HTR-8/SVneo (cell line): ENCODE measurements around the gene GSTO1.
"Not testable (repeated sequence)": the region's sequence is repeated elsewhere in the genome, so short reads cannot be mapped to it uniquely, and the experiment has no call there.

Source experiments
- DNase-seq: peaks from one replicate; pipeline ENCODE4 v3.0.0; 2011; ENCODE audit warnings: low spot score, mixed read lengths; ENCODE audit not compliant: insufficient read length
- FAIRE-seq: peaks from 2 replicates; lab custom pipeline; 2011; peaks lifted over from hg19 to GRCh38; lab: Jason Lieb, UNC

GSTO1 gene

DNA sequence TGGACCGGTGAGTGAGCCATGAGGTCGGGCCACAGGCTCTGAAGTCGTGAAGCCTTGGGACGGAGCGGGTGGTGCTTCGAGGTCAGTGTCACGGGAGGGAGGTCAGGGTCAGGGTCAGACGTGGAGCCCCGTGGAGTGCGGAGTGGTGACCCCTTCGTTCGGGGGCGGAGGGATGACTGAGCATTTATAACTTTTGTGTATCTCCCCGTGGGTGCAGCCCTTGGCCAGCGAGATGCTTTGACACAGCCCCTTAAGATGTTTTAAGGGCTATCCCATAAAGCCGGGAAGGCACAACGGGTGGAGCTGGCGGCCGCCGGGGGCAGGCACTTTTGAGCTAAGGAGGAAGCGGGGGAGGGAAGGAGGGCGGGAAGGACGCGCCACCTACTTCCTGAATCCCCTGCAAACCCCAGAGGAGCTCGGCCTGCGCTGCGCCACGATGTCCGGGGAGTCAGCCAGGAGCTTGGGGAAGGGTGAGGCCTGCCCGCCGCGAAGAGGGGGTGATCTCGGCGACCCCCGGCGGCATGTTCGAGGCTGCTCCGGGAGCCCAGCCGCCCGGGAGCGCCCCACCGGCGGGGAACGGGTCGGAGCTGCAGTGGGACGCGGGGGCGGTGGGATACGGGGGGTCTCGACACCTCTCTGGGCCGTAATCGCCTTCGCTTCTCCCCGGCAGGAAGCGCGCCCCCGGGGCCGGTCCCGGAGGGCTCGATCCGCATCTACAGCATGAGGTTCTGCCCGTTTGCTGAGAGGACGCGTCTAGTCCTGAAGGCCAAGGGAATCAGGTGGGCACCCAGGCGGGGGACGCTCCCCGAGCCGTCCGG, at the start of gene GSTO1:
TSS of gene GSTO1 (plus strand) at position 400 of the 818 bp plus-strand sequence. CDS start at position 437, 37 bp downstream.
- DNase-seq (peak; percentile 67), FAIRE-seq (no peak)

DNA sequence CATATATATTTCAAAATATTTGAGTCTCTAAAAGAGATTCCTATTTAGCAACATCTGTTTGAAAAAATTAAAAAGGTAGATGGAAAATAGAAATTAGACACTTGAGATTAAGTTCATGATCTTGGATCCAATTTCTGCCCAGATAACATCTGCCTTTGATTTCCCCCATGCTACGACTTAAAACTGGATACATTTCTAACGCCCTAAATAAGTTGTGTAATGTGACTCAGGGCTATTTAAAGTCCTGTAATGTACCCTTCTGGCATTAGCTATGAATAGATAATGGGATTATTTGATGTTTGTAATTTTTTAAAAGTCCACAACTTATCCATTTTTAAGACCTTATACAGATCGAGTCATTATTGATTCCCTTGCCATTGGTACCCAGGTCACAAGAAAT, 46.0 kb upstream of the GSTO1 start:
- no peak for DNase-seq
- FAIRE-seq, result no peak

DNA sequence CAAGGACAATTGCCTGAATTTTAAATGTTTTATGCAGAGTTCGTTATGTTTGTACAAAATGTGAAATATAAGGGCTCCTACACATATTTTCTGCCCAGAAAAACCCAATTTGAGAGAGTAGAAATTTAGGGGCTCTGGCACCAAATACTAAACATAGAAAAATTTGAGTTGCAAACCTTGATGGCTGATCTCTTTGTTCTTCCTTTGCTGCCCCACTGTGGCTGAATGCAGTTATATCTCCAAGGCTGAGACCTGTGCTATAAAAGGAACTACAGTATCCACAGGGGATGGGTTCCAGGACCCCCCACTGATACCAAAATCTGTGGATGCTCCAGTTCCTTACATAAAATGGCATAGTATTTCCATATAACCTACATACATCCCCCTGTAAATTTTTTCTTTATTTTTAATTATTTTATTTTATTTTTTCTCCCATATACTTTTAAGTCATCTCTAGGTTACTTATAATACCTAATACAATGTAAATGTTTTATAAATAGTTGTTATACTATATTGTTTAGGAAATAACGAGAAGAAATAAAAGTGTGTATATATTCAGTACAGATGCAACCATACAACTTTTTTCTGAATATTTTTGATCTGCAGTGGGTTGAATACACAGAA, 45.0 kb upstream of the GSTO1 start:
- DNase-seq (peak; percentile 47), FAIRE-seq (no peak)

DNA sequence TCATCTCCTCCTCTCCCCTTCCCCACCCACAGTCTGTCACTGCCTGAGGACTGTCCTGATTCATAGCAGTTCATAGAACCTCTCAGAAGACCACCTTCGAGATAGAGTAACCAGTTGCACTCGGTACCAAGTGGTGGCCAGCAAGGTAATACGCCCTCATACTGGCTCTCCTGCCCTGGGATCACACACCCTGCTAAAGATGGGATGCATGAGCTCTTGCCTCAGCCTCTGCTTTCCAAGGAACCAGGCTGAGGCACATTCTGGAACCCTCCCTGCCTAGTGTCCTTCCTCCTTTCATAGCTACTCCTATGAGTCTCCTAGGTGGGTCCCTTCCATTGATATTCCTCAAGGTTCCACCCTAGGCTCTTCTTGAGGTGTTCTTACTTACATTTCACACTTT, 38.1 kb upstream of the GSTO1 start:
- FAIRE-seq (no peak), DNase-seq (no peak)

DNA sequence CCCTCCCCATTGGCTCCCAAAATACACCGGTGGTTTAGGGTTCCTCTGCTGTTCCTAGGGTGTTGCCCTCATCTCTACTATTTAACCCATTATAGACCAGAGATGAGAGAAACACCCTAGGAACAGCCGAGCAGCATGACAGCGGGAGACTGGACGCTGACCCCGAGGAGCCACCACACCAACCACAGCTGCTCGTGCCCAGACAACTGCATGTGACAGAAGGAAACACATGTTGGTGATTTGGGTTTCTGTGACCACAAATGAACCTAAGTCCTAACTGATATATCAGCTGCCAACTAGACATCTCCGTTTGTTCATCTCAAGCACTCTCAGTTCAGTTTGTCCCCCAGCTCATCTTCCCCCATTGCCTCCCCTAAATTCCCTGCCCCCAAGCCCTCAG, 35.9 kb upstream of the GSTO1 start:
- DNase-seq (no peak), FAIRE-seq (no peak)

DNA sequence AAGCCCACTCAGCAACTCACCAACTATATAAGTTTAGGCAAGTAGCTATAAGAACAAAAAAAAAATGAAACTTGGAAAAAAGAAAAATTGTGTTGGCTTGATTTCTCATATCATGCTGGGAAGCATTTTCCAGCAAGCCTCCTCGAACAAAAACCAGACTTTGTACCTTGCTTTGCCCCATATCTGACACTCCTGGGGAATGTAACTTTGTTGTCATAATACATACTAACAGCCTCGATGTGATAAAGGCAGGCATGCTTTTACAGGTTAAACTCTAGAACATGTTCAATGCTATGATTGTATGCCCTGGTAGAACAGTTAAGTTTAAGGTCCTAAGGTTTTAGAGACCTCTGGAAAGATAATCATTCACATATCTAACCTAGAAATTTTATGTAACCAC, 34.2 kb upstream of the GSTO1 start:
- DNase-seq (no peak), FAIRE-seq (no peak)

DNA sequence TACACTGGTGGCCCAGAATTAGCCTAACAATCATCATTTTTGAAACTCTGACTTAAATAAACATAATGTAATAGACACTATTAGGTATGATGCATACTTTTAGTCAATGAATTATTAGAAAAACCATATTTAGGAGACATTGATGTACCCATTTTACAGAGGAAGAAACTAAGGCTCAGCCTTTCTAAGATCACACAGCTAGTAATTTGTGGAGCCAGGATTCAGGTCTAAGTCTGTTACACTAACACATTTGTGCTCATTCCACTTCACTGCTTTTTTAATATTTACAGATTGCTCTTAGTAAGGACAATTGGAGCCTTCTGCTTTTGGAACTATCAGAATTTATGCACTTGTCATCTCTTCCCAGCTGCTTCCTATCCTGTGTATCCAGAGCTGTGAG, 31.4 kb upstream of the GSTO1 start:
- no peak for FAIRE-seq
- DNase-seq, result no peak

DNA sequence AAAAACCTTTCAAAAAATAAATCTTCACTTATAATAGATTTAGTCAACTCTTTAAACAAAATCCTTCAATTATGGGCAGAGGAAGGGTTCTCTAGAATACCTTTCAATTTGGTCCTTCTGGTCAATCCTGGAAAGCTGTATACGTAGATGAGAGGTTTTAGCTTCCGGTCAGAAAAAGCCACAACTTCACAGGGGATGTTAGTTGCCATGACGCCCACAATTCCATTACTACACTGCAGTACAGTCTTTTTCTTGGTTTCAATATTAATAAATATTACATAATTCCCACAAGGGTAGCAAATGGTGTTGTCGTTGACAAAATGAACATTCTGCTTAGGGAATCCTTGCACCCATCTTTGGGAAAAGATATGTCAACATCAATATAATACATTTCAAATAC, 24.2 kb upstream of the GSTO1 start:
- FAIRE-seq, result no peak
- DNase-seq, result no peak

DNA sequence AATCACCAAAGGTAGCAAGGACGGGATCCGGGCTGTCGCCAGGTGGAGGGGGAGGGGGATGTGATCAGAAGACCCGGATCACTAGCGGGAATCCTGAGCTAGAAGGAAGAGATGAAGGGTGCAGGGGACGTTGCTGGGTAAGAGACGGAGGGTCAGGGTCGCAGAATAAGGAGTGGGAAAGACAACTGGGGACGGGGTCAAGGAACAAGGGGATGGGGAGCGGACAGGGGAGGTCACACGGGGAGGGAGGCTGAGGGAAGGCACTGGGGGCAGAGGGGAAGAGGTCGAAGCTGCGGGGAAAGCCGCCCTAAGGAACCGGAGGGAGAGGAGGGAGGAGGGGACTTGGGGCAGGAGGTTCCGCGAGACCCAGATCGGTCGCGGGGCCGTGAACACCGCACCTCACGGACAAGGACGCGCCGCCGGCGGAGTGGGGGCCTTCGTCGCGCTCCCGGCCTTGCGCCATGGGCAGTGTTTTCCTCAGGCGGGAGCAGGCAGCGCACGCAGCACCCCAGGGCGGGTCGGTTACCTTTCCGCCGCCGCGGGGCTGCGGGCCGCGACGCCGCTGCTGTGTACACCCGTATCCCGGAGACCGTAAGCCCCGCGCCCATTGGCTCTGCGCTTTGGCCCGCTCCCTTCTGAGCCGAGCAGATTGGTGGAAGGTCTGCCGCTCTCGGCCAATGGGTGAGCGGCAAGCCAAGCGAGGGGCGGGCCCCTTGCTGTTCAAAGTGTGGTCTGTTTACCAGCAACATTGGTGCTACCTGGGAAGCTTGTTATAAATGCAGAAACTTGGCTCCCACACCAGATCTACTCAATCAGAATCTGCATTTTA, 22.7 kb upstream of the GSTO1 start, which contains the start of gene CFAP43:
TSS of gene CFAP43 (minus strand) at position 581 of the 829 bp plus-strand sequence. CDS start at position 463, 118 bp downstream.
- FAIRE-seq (peak; percentile 99), DNase-seq (peak; percentile 100)

DNA sequence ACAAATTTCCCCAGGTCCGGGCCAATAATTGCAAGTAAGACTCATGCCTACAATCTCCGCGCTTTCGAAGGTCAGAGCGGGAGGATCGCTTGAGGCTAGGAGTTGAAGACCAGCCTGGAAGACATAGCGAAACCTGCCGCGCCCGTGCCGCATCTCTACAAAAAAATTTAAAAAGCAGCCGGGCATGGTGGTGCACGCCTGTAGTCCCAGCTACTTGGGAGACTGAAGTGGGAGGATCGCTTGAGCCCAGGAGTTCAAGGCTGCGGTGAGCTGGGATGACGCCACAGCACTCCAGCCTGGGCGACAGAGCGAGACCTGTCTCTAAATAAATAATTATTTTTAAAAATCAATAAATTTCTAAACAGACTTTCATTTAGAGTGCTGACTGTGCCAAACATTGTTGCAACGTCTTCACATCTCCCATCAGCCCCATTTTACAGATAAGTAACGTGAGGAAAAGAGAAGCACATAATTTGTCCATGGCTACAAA, 22.0 kb upstream of the GSTO1 start:
- no peak for DNase-seq
- no peak for FAIRE-seq

DNA sequence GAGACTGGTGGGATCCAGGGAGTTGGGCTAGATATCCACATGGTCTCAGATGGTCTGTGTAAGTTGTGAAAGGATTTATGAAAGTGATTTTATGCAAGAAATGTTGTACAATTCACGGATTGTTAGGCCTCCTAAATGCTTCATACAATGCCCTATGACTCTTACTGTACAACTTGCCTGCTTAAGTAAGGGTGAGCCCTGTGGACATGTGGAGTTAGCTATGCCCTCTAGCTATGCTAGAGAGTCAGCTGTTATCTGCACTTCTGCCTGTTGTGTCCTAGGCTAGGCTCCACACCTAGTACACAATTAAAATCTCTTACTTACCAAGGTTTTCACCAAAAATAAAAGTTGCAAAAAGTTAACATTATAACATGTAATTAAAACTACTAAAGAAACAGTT, 20.9 kb upstream of the GSTO1 start:
- DNase-seq, result no peak

DNA sequence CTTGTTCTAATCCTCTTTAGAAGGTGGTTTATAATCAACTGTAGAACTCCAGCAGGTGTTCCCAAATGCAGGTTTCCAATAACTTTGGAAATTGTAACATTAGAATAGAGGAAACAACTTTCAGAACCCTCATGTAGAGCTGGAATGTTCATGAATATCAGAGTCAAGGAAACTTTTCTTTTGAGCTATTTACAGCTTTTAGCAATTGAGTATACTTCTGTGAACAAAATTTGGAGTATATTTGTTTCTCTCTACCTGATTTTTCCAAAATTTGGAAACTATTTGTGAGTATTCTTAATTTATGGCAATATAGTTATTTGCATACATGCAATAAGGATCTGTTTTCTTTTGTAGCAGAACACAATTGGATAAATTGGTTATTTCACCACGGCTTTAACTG, 19.8 kb upstream of the GSTO1 start:
- FAIRE-seq, result no peak

More for the DNA sequence above, 20.9 kb upstream of the GSTO1 start:
- FAIRE-seq, result no peak

DNA sequence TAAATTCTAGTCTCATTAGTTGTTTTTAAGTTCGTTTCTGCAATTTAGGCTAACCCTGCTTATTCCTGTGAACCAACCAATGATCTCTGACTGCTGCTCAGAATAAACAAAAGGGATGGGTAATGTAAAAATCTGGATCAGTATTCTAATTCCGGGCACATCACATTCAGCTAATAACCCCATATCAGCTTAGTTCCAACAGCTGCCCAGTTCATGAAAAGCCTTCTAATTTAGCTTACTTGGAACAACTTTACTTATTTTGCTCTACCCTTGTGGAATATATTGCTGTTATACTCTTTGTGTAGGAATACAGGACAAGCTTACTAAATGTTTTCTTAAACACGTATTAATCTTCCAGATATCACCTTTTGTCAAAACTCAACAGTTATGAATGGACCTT, 18.9 kb upstream of the GSTO1 start:
- DNase-seq, result no peak
- no peak for FAIRE-seq

More for the DNA sequence above, 19.8 kb upstream of the GSTO1 start:
- DNase-seq, result no peak

DNA sequence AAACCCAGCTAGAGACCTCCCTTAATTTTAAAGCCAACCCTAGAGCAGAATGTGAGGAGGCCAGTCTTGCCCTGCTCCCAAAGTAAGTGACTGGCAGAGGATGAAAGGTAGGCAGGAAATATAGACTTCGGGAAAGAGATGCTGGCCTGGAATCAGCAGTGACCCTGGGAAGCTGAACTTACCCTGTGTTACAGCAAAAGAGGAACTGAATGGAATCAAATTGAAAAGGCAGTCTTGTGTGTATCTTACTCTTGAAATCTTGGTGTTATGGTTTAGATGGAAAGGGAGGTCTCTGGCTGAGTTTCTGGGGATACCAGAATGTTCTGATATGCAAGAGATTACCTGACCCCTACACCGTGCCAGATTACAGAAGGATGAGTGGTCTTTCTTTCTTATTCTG, 14.6 kb upstream of the GSTO1 start:
- DNase-seq (no peak), FAIRE-seq (no peak)

DNA sequence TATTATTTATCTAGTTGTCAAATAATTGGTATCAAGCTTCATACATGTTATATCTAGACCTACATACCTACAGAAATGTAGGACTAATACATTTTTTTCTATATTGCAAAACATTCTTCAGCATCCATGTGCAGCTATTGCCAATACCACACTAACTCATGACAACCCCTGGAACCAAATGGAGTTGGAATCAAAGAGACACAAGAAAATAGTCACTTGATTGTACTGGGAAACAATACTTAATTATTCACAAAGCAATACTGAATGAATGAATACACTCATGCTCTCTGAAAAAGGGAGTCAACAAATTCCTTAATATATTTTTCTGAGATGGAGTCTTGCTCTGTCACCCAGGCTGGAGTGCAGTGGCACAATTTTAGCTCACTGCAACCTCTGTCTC, 12.1 kb upstream of the GSTO1 start:
- FAIRE-seq (no peak), DNase-seq (no peak)

DNA sequence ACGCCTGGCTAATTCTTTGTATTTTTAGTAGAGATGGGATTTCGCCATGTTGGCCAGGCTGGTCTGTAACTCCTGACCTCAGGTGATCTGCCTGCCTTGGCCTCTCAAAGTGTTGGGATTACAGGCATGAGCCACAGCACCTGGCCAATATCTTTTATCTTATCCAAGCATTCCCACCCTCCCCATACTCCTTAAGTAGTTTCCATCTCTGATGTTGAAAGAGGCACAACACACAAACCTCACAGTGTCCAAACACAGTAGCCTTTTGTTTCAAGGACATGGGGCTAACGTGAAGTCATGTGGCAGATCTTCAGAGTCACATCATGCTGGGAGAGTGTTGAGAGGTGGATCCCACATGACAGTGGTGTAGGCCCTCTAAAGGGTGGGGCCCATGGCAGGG, 11.7 kb upstream of the GSTO1 start:
- DNase-seq, FAIRE-seq: not testable (repeated sequence)

DNA sequence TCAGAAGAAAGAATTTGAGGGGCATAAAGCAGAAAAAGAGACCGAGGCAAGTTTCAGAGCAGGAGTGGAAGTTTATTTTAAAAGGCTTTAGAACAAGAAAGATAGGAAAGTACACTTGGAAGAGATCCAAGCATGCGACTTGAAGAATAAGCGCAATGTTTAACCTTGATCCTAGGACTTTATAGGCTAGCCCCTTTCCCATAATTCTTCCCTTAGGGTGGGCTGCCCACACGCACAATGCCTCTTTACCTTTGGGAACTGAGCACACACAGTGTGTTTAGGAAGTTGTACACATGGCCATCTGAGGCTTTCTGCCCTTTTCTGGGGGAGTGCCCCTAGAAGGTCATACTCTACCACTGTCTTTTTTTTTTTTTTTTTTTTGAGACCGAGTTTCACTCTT, 11.2 kb upstream of the GSTO1 start:
- DNase-seq (no peak), FAIRE-seq (no peak)

DNA sequence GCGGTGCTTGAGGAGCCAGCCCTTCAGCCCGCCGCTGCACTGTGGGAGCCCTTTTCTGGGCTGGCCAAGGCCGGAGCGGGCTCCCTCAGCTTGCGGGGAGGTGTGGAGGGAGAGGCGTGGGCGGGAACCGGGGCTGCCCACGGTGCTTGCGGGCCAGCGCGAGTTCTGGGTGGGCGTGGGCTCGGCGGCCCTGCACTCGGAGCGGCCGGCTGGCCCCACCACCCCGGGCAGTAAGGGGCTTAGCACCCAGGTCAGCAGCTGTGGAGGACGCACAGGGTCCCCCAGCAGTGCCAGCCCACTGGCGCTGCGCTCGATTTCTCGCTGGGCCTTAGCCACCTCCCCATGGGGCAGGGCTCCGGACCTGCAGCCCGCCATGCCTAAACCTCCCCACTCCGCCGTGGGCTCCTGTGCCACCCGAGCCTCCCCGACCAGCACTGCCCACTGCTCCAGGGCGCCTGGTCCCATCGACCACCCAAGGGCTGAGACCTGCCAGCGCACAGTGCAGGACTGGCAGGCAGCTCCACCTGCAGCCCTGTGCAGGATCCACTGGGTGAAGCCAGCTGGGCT, 9.5 kb upstream of the GSTO1 start:
- DNase-seq, result no peak
- no peak for FAIRE-seq

DNA sequence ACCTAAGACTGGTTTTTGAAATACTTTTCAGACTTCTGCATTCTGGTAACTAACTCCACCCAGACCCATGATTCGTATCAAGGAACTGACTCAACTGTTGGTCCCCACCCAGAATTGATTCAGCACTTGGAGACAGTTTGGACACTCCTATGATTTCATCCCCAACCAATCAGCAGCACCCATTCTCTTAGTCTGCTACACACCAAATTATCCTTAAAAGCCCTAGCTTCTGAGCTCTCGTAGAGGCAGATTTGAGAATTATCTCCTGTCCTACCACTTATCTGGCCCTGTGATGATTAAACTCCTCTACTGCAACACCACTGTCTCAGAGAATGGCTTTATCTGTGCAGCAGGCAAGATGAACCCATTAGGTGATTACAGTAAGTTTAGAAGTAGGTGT, 7.7 kb upstream of the GSTO1 start:
- DNase-seq (no peak), FAIRE-seq (no peak)

DNA sequence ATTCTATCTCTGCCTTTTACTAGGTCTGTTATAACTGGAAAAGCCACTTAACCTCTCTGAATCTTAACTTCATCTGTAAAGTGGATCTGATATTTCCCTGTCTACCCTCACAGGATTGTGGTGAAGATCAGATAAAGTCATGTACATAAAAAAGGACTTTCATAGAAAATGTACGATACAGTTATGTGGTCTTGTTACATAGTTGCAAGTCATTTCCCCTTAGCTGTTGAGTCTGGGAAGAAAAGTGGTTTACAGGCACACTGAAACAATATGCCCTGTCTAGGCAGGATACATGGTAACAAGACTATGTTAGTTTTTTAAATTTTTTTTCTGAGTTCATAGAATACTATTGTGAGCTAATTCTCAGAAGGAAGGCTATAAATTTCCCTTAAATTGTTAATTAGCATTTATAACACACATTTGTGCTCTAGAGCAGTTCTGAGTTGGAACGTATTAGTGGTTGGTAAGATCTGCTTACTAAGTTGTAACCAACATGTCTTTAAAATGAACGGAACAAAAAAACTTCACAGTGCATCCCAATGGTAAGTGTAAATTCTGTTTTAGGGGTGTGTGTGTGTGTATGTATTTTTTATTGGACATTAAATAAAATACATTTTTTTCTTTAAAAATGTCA, 7.1 kb upstream of the GSTO1 start:
- no peak for DNase-seq
- FAIRE-seq, result no peak
